GM10847 (cell line): ENCODE measurements around the gene TMEM164.

Experiments
- POLR2A ChIP-seq: IDR thresholded peaks from 2 replicates; pipeline ENCODE4 v1.6.1; 2011; ENCODE audit not compliant: insufficient read length; ENCODE audit errors: extremely low read depth

Gene TMEM164

GRCh38 chrX:110173192-110174175 lies 170.6 kb downstream of the TMEM164 start:
- TF ChIP-seq POLR2A = no peak

GRCh38 chrX:110175146-110175545 lies 172.2 kb downstream of the TMEM164 start:
- TF ChIP-seq POLR2A = no peak

- TF ChIP-seq POLR2A = no peak
Measured at GRCh38 chrX:110175696-110176095, 172.8 kb downstream of the TMEM164 start.

GRCh38 chrX:110178179-110178865 lies 175.4 kb downstream of the TMEM164 start:
- no peak for TF ChIP-seq POLR2A

- TF ChIP-seq POLR2A = no peak
Measured at GRCh38 chrX:110180176-110180927, 177.4 kb downstream of the TMEM164 start.

GRCh38 chrX:110180928-110181310 lies 178.0 kb downstream of the TMEM164 start:
- TF ChIP-seq POLR2A = no peak

GRCh38 chrX:110181459-110182137 lies 178.7 kb downstream of the TMEM164 start:
- TF ChIP-seq POLR2A = no peak

GRCh38 chrX:110182362-110182761 lies 179.4 kb downstream of the TMEM164 start:
- no peak for TF ChIP-seq POLR2A

GRCh38 chrX:110182865-110183264 lies 180.0 kb downstream of the TMEM164 start:
- TF ChIP-seq POLR2A = no peak

- no peak for TF ChIP-seq POLR2A
Measured at GRCh38 chrX:110183314-110183713, 180.4 kb downstream of the TMEM164 start.

- TF ChIP-seq POLR2A = no peak
Measured at GRCh38 chrX:110188701-110189558, 186.0 kb downstream of the TMEM164 start.

- TF ChIP-seq POLR2A = no peak
Measured at GRCh38 chrX:110192516-110192915, 189.6 kb downstream of the TMEM164 start.

- TF ChIP-seq POLR2A = no peak
Measured at GRCh38 chrX:110194977-110195376, 192.1 kb downstream of the TMEM164 start.

GRCh38 chrX:110201799-110202198 lies 198.9 kb downstream of the TMEM164 start:
- no peak for TF ChIP-seq POLR2A
